Choroid plexus epithelial cell (primary cell): ENCODE measurements around the gene EPS8L3.

Experiments
- DNase-seq: peaks from one replicate; pipeline ENCODE4 v3.0.0-alpha.2; 2010; ENCODE audit warnings: low read depth
- H3K4me3 ChIP-seq: 2 replicates; pipeline ENCODE4 v1.5.1; 2011; ENCODE audit warnings: low read depth, mild to moderate bottlenecking, control low read depth, low read length, moderate library complexity
- TF ChIP-seq, protein P1 (sequence below): conservative IDR thresholded peaks from 2 replicates; pipeline ENCODE4 v1.5.1; 2011; ENCODE audit warnings: low read depth, mild to moderate bottlenecking, control low read depth, inconsistent platforms, low read length, moderate library complexity

EPS8L3 gene

DNA sequence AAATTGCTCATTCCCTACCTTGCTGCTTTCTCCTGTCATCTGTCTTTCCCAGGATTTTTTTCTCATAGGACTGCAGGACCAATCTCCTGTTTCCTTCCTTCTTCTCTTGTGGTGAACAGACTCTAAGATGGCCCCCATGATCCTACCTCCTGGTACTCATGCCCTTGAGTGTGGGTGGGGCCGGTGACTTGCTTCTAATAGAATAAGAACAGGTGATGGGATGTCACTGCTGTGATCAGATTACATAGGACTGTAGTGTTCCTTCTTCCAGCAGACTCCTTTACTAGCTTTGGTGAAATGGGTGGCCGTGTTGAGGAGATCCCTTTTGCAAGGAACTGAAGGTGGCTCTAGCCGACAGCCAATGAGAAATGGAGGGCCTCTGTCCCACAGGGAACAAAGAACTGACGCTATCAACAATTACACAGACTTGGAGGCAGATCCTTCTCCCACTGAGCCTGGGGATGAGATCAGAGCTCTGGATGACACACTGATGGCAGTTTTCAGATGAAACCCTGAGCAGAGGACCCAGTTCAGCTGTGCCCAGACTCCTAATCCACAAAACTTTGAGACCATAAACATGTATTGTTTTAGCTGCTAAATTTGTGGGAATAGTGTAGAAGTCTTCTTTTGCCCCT, 30.4 kb downstream of the EPS8L3 start:
- DNase-seq, result no peak
- H3K4me3 ChIP-seq, result no peak overlapping the region
- TF ChIP-seq, protein P1, sequence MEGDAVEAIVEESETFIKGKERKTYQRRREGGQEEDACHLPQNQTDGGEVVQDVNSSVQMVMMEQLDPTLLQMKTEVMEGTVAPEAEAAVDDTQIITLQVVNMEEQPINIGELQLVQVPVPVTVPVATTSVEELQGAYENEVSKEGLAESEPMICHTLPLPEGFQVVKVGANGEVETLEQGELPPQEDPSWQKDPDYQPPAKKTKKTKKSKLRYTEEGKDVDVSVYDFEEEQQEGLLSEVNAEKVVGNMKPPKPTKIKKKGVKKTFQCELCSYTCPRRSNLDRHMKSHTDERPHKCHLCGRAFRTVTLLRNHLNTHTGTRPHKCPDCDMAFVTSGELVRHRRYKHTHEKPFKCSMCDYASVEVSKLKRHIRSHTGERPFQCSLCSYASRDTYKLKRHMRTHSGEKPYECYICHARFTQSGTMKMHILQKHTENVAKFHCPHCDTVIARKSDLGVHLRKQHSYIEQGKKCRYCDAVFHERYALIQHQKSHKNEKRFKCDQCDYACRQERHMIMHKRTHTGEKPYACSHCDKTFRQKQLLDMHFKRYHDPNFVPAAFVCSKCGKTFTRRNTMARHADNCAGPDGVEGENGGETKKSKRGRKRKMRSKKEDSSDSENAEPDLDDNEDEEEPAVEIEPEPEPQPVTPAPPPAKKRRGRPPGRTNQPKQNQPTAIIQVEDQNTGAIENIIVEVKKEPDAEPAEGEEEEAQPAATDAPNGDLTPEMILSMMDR, result no peak

DNA sequence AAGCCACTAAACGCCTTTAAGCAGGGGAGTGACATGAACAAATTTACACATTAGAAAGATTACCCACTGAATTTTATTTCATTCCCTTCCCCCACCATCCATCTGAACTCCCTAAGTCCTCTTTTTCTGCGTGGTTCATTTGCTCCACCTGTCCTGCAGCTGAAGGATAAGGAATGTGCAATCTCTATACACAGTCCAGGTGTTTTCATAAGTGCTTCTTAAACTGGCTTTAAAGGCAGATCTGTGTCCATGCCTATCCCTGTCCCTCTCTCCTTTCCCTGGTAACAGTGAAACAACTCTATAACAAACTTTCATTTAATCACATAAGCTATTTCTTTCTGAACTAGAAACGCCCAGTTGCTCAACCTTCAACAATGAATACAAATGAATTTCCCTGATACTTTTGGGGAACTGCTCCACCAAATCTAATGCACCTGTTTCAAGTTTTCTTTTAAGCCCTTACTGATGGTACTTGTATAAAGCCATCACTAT, 31.3 kb downstream of the EPS8L3 start:
- no peak for DNase-seq
- no peak overlapping the region for H3K4me3 ChIP-seq

DNA sequence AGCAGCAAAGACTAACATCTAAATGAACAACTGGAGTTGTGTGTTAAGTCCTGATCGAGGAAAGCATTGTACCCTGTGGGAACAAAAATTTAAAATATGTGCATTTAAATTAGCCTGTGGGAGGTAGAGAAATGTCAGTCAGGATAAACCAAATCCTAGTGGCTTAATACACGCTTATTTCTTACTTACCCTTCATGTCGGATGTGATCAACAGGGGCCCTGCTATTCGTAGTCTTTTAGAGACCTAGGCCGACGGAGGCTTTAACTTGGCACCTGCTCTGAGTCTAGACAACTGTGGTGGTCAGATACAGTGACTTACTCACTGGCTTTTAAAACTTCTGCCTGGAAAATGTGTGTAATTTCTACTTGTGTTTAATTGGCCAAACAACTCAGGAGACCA, 33.1 kb downstream of the EPS8L3 start:
- no peak overlapping the region for H3K4me3 ChIP-seq
- TF ChIP-seq, protein P1, result no peak
- no peak for DNase-seq

More for the DNA sequence above, 31.3 kb downstream of the EPS8L3 start:
- TF ChIP-seq, protein P1, result no peak

DNA sequence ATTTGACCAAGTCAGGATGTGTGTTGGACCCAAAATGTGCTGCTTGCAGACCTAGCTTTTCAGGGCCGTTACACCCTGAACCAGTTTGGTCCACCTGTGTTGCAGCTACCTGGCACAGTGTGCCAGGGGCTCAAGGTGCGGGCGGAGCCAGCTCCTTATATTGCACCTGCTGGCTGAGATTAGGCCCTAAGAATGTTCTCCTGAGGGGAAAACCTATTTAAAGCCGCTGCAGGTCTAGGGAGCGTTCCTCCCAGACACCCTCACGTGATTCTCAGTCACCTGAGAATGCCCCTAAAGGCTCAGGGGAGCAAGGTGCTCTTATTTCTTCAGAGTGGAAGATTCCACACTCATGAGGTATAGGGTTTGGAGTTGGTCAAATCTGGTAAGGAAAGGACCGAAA, 34.9 kb downstream of the EPS8L3 start:
- H3K4me3 ChIP-seq, result no peak overlapping the region
- no peak for DNase-seq
- TF ChIP-seq, protein P1, result no peak

DNA sequence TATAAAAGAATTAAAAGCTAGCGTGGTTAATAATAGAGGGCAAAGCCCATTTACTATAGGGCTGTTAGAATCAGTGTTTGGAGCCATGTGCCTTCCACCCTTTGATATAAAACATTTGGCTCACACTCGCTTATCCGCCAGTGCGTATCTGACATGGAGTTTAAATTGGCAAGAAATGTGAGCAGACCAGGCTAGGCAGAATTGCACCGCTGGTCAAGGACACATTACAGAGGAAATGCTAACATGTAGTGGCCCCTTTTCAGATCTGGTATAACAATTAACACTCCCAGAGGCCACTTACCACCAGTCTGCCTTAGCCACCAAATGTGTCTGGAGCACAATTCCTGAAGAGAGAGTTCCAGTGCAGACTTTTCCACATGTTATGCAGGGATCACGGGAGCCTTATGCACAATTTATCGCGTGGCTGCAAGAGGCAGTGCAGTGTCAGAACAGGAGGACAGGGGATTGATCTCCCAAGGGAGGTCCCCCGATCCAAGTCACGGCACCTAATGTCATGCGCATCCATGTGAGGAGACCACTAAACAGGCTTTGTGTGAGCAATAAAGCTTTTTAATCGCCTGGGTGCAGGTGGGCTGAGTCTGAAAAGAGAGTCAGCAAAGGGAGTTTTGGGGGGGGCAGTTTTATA, 36.9 kb downstream of the EPS8L3 start:
- TF ChIP-seq, protein P1, result no peak
- H3K4me3 ChIP-seq, result no peak overlapping the region
- DNase-seq, result no peak

DNA sequence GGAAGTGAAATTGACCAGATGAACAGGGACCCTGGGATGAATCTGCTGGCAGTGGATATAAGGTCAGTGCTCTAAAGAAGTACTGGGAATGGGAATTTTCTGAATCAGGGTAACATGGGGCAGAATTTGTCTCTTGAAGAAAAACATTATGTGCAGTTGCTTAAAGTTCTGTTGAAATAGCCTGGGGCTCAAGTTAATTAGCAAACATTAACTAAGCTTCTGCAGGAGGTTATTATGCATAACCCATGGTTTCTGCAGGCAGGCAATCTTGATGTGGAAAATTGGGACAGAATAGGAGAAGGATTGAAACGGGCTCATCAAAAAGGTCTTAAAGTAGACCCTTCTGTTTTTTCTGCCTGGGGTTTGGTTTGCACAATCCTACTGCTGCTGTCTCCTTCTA, 37.7 kb downstream of the EPS8L3 start:
- TF ChIP-seq, protein P1, result no peak
- DNase-seq, result no peak
- no peak overlapping the region for H3K4me3 ChIP-seq

DNA sequence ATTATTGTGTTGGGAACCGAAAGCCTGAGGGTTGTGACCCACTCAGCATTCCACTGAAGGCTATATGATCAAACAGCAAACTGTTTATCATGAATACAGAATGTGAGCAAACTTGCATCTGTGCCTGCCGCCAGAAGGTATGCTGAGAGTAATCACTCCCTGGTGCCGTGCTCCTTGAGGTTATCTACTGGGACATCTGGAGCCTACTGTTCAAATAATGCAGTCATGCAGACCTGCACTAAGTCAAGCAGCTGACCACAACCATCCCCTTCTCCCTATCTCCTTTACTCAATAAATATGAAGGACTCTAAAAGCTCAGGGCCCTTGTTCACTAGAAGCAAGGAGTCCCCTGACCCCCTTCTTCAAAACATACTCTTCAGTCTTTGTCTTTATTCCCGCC, 38.2 kb downstream of the EPS8L3 start:
- DNase-seq, result no peak
- TF ChIP-seq, protein P1, result no peak
- H3K4me3 ChIP-seq, result no peak overlapping the region
